ENCODE results near the gene CNST.

CNST gene

GRCh38 chr1:246658567-246658966 lies 92.3 kb downstream of the CNST start:
- Histone ChIP-seq H3K27me3 (replicated peaks; ENCODE audit: control insufficient read depth, insufficient read depth, low read length, poor library complexity, severe bottlenecking) (no peaks in the 10 kb centered on the region), H3K9me3 (ENCODE audit: control insufficient read depth, low read length) (no peaks in the 10 kb centered on the region), H3K27ac (ENCODE audit: insufficient read depth, low read length, poor library complexity, severe bottlenecking) (no peak overlapping the region), H3K4me3 (ENCODE audit: insufficient read depth, low read depth, low read length, poor library complexity, severe bottlenecking) (no peak overlapping the region), H3K4me1 (ENCODE audit: control insufficient read depth, insufficient read depth, low read length, poor library complexity, severe bottlenecking) (no peaks in the 10 kb centered on the region), H3K36me3 (ENCODE audit: control insufficient read depth, insufficient read depth, low read length) (peaks cover 31% of the 10 kb centered on the region)
- no peak for DNase-seq

- Histone ChIP-seq H3K36me3 (ENCODE audit: control insufficient read depth, insufficient read depth, low read length) (peaks cover 25% of the 10 kb centered on the region), H3K27ac (ENCODE audit: insufficient read depth, low read length, poor library complexity, severe bottlenecking) (no peak overlapping the region), H3K27me3 (replicated peaks; ENCODE audit: control insufficient read depth, insufficient read depth, low read length, poor library complexity, severe bottlenecking) (no peaks in the 10 kb centered on the region), H3K9me3 (ENCODE audit: control insufficient read depth, low read length) (no peaks in the 10 kb centered on the region), H3K4me1 (ENCODE audit: control insufficient read depth, insufficient read depth, low read length, poor library complexity, severe bottlenecking) (no peaks in the 10 kb centered on the region), H3K4me3 (ENCODE audit: insufficient read depth, low read depth, low read length, poor library complexity, severe bottlenecking) (no peak overlapping the region)
- no peak for DNase-seq
Observed at GRCh38 chr1:246659594-246660140, 93.4 kb downstream of the CNST start.

GRCh38 chr1:246661451-246661850 lies 95.2 kb downstream of the CNST start:
- no peak for DNase-seq
- Histone ChIP-seq H3K4me1 (ENCODE audit: control insufficient read depth, insufficient read depth, low read length, poor library complexity, severe bottlenecking) (no peaks in the 10 kb centered on the region), H3K27me3 (replicated peaks; ENCODE audit: control insufficient read depth, insufficient read depth, low read length, poor library complexity, severe bottlenecking) (no peaks in the 10 kb centered on the region), H3K27ac (ENCODE audit: insufficient read depth, low read length, poor library complexity, severe bottlenecking) (no peak overlapping the region), H3K9me3 (ENCODE audit: control insufficient read depth, low read length) (no peaks in the 10 kb centered on the region), H3K36me3 (ENCODE audit: control insufficient read depth, insufficient read depth, low read length) (peaks cover 23% of the 10 kb centered on the region), H3K4me3 (ENCODE audit: insufficient read depth, low read depth, low read length, poor library complexity, severe bottlenecking) (no peak overlapping the region)

GRCh38 chr1:246667773-246668172 lies 101.5 kb downstream of the CNST start:
- Histone ChIP-seq H3K27me3 (replicated peaks; ENCODE audit: control insufficient read depth, insufficient read depth, low read length, poor library complexity, severe bottlenecking) (no peaks in the 10 kb centered on the region), H3K36me3 (ENCODE audit: control insufficient read depth, insufficient read depth, low read length) (peaks cover 11% of the 10 kb centered on the region)

DNA sequence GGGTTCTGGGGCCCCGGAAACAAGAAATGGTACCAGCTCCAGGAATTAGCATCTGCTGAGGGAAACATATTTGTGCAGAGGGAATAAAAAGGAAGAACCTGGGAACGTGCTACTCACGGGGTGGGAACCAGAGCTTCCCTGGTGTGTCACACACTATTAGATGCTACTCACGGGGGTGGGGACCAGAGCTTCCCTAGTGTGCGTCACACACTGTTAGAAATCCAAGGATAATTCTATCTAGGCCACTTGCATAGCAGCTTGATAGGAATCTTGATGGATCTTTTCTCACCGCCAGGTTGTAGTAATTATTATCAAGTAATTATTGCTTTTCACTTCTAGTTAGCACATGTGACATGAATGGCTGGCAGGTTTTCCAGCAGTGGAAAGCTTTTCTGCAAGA lies 103.4 kb downstream of the CNST start:
- DNase-seq = no peak
- Histone ChIP-seq H3K27me3 (replicated peaks; ENCODE audit: control insufficient read depth, insufficient read depth, low read length, poor library complexity, severe bottlenecking) (no peaks in the 10 kb centered on the region), H3K4me1 (ENCODE audit: control insufficient read depth, insufficient read depth, low read length, poor library complexity, severe bottlenecking) (no peaks in the 10 kb centered on the region), H3K4me3 (ENCODE audit: insufficient read depth, low read depth, low read length, poor library complexity, severe bottlenecking) (no peak overlapping the region), H3K9me3 (ENCODE audit: control insufficient read depth, low read length) (no peaks in the 10 kb centered on the region), H3K27ac (ENCODE audit: insufficient read depth, low read length, poor library complexity, severe bottlenecking) (no peak overlapping the region), H3K36me3 (ENCODE audit: control insufficient read depth, insufficient read depth, low read length) (peaks cover 11% of the 10 kb centered on the region)

More at GRCh38 chr1:246667773-246668172, 101.5 kb downstream of the CNST start:
- no peaks in the 10 kb centered on the region for H3K9me3 ChIP-seq (ENCODE audit: control insufficient read depth, low read length)
- no peak for DNase-seq
- H3K4me1 ChIP-seq (ENCODE audit: control insufficient read depth, insufficient read depth, low read length, poor library complexity, severe bottlenecking) = no peaks in the 10 kb centered on the region
- H3K4me3 ChIP-seq (ENCODE audit: insufficient read depth, low read depth, low read length, poor library complexity, severe bottlenecking) = no peak overlapping the region
- H3K27ac ChIP-seq (ENCODE audit: insufficient read depth, low read length, poor library complexity, severe bottlenecking) = no peak overlapping the region

GRCh38 chr1:246674049-246674448 lies 107.8 kb downstream of the CNST start:
- Histone ChIP-seq H3K4me1 (ENCODE audit: control insufficient read depth, insufficient read depth, low read length, poor library complexity, severe bottlenecking) (no peaks in the 10 kb centered on the region), H3K27ac (ENCODE audit: insufficient read depth, low read length, poor library complexity, severe bottlenecking) (no peak overlapping the region), H3K9me3 (ENCODE audit: control insufficient read depth, low read length) (no peaks in the 10 kb centered on the region), H3K4me3 (ENCODE audit: insufficient read depth, low read depth, low read length, poor library complexity, severe bottlenecking) (no peak overlapping the region), H3K27me3 (replicated peaks; ENCODE audit: control insufficient read depth, insufficient read depth, low read length, poor library complexity, severe bottlenecking) (no peaks in the 10 kb centered on the region), H3K36me3 (ENCODE audit: control insufficient read depth, insufficient read depth, low read length) (no peaks in the 10 kb centered on the region)
- no peak for DNase-seq

DNA sequence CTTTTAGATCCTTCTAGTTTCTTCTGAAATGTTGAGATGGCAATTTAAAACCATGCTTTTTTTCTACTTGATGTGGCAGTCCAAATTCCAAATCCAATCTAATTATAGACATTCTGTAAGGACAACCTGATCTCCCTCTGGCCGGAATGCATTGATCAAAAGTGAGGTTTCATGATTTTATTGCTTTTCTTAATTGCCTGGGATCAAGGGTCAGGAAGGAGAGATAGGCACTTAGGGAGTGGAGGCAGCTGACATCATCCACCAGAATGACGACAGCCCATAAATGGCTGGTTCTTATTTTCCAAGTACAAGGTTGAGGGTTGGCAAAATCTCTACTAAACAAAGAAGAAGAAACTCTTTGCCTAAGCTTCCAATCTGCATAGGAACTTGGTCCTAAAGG lies 111.6 kb downstream of the CNST start:
- Histone ChIP-seq H3K4me1 (ENCODE audit: control insufficient read depth, insufficient read depth, low read length, poor library complexity, severe bottlenecking) (no peaks in the 10 kb centered on the region), H3K4me3 (ENCODE audit: insufficient read depth, low read depth, low read length, poor library complexity, severe bottlenecking) (no peak overlapping the region), H3K27me3 (replicated peaks; ENCODE audit: control insufficient read depth, insufficient read depth, low read length, poor library complexity, severe bottlenecking) (no peaks in the 10 kb centered on the region), H3K9me3 (ENCODE audit: control insufficient read depth, low read length) (no peaks in the 10 kb centered on the region), H3K36me3 (ENCODE audit: control insufficient read depth, insufficient read depth, low read length) (no peaks in the 10 kb centered on the region), H3K27ac (ENCODE audit: insufficient read depth, low read length, poor library complexity, severe bottlenecking) (no peak overlapping the region)
- no peak for DNase-seq

DNA sequence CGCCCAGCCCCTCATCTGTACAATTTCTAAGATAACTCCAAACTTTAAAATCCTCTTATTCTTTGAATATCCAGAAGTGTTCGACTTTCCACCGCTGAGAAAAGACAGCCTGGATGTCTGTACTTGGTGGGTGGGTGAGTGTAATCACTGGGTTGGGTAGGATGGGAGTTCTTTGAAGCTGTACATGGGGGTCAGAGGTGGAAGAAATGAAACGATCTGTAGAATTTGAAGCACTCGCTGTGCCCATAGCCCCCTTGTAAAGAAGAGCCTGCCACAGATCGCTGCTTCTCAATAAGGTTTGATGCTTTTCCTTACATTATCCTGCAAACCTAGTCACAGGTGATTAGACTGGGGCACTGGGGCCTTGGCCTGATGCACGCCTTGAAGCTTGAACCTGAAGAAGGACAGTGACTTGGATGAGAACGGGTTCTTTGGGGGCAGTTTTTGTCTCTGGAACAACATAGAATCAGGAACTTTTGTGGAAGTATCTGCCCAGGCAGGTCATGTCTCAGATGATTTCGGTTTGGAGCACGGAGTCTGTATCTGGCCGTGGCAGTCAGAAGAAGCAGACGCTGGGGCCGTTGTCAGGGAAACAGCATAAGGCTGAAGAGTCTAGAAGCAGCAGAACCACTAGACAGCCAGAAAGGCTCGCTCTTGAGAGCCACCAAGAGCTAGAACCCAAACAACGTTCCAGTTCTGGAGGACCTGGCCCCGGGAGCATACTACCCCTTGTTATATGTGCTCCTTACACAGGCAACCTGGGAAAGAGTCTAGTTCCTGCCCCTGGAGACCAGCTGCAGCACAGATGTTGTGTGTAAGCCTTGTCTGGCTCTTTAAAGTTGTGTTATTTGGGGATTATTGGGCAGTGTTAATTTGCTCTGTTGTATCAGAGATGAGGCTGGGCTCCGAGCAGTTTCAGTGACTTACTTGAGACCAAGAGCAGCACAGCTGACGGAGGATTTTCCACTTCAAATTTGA lies 112.8 kb downstream of the CNST start:
- Histone ChIP-seq H3K27ac (ENCODE audit: insufficient read depth, low read length, poor library complexity, severe bottlenecking) (no peak overlapping the region), H3K27me3 (replicated peaks; ENCODE audit: control insufficient read depth, insufficient read depth, low read length, poor library complexity, severe bottlenecking) (no peaks in the 10 kb centered on the region), H3K4me3 (ENCODE audit: insufficient read depth, low read depth, low read length, poor library complexity, severe bottlenecking) (no peak overlapping the region), H3K9me3 (ENCODE audit: control insufficient read depth, low read length) (no peaks in the 10 kb centered on the region), H3K4me1 (ENCODE audit: control insufficient read depth, insufficient read depth, low read length, poor library complexity, severe bottlenecking) (no peaks in the 10 kb centered on the region), H3K36me3 (ENCODE audit: control insufficient read depth, insufficient read depth, low read length) (no peaks in the 10 kb centered on the region)
- DNase-seq = no peak

- Histone ChIP-seq H3K9me3 (ENCODE audit: control insufficient read depth, low read length) (no peaks in the 10 kb centered on the region), H3K27me3 (replicated peaks; ENCODE audit: control insufficient read depth, insufficient read depth, low read length, poor library complexity, severe bottlenecking) (no peaks in the 10 kb centered on the region), H3K4me1 (ENCODE audit: control insufficient read depth, insufficient read depth, low read length, poor library complexity, severe bottlenecking) (no peaks in the 10 kb centered on the region), H3K27ac (ENCODE audit: insufficient read depth, low read length, poor library complexity, severe bottlenecking) (no peak overlapping the region), H3K36me3 (ENCODE audit: control insufficient read depth, insufficient read depth, low read length) (no peaks in the 10 kb centered on the region), H3K4me3 (ENCODE audit: insufficient read depth, low read depth, low read length, poor library complexity, severe bottlenecking) (no peak overlapping the region)
- DNase-seq = no peak
Observed at GRCh38 chr1:246679794-246680177, 113.5 kb downstream of the CNST start.

- Histone ChIP-seq H3K36me3 (ENCODE audit: control insufficient read depth, insufficient read depth, low read length) (no peaks in the 10 kb centered on the region), H3K27me3 (replicated peaks; ENCODE audit: control insufficient read depth, insufficient read depth, low read length, poor library complexity, severe bottlenecking) (no peaks in the 10 kb centered on the region), H3K27ac (ENCODE audit: insufficient read depth, low read length, poor library complexity, severe bottlenecking) (no peak overlapping the region), H3K4me3 (ENCODE audit: insufficient read depth, low read depth, low read length, poor library complexity, severe bottlenecking) (no peak overlapping the region), H3K4me1 (ENCODE audit: control insufficient read depth, insufficient read depth, low read length, poor library complexity, severe bottlenecking) (no peaks in the 10 kb centered on the region), H3K9me3 (ENCODE audit: control insufficient read depth, low read length) (no peaks in the 10 kb centered on the region)
- DNase-seq = no peak
Observed at GRCh38 chr1:246680190-246680589, 113.9 kb downstream of the CNST start.
